Hepatocyte (in vitro differentiated cells): ENCODE data around the gene NEDD9. TPM values are rescaled to one million over a fixed set of nuclear protein-coding genes. Genes with fewer than 3 reads are reported as not detected.

Experiments
- DNase-seq: peaks from one replicate; pipeline ENCODE4 v3.0.0-alpha.2; 2016; ENCODE audit warnings: low spot score
- H2AFZ ChIP-seq: fragments of 200-600 bp; sonication (generic); 2 replicates; pipeline ENCODE4 v1.6.0; 2016; ENCODE audit warnings: antibody characterized with exemption, mild to moderate bottlenecking
- H3K27ac ChIP-seq: fragments of 200-600 bp; sonication (generic); 2 replicates; pipeline ENCODE4 v1.5.1; 2016; ENCODE audit warnings: mild to moderate bottlenecking
- H3K27me3 ChIP-seq: fragments of 200-600 bp; sonication (generic); 2 replicates; pipeline ENCODE4 v1.6.1; 2016
- H3K36me3 ChIP-seq: fragments of 200-600 bp; sonication (generic); replicated peaks from 2 replicates; pipeline ENCODE4 v1.5.1; 2016; ENCODE audit warnings: low read depth; ENCODE audit not compliant: insufficient read depth
- H3K4me1 ChIP-seq: fragments of 200-600 bp; sonication (generic); 2 replicates; pipeline ENCODE4 v1.5.1; 2016; ENCODE audit warnings: mild to moderate bottlenecking, moderate library complexity; ENCODE audit not compliant: insufficient read depth
- H3K4me2 ChIP-seq: fragments of 200-600 bp; sonication (generic); 2 replicates; pipeline ENCODE4 v1.6.0; 2016
- H3K4me3 ChIP-seq: fragments of 200-600 bp; sonication (generic); 2 replicates; pipeline ENCODE4 v1.5.1; 2016; ENCODE audit warnings: mild to moderate bottlenecking
- H3K79me2 ChIP-seq: fragments of 200-600 bp; sonication (generic); 2 replicates; pipeline ENCODE4 v1.6.0; 2017; ENCODE audit warnings: mild to moderate bottlenecking
- H3K9me2 ChIP-seq: fragments of 200-600 bp; sonication (generic); replicated peaks from 2 replicates; pipeline ENCODE4 v1.6.0; 2017; ENCODE audit warnings: mild to moderate bottlenecking; ENCODE audit not compliant: insufficient read depth
- H3K9me3 ChIP-seq: fragments of 200-600 bp; sonication (generic); 2 replicates; pipeline ENCODE4 v1.5.1; 2016; ENCODE audit warnings: low read depth, mild to moderate bottlenecking
- H4K20me1 ChIP-seq: fragments of 200-600 bp; sonication (generic); 2 replicates; pipeline ENCODE4 v1.6.0; 2016; ENCODE audit warnings: mild to moderate bottlenecking; ENCODE audit not compliant: insufficient read depth, poor library complexity, severe bottlenecking
- CTCF ChIP-seq: fragments of 200-600 bp; sonication (generic); IDR thresholded peaks from 2 replicates; pipeline ENCODE4 v1.5.1; 2016; ENCODE audit warnings: antibody characterized with exemption, mild to moderate bottlenecking; ENCODE audit not compliant: poor library complexity
- EZH2 ChIP-seq: fragments of 200-600 bp; sonication (generic); IDR thresholded peaks from 2 replicates; pipeline ENCODE4 v1.6.1; 2016; ENCODE audit warnings: antibody characterized with exemption, mild to moderate bottlenecking, borderline replicate concordance
- EZH2phosphoT487 ChIP-seq: fragments of 200-600 bp; sonication (generic); IDR thresholded peaks from one replicate; pipeline ENCODE4 v1.6.1; 2018; ENCODE audit warnings: antibody characterized with exemption, mild to moderate bottlenecking, low read depth, moderate library complexity; ENCODE audit not compliant: unreplicated experiment, severe bottlenecking
- WGBS: methylation state at CpG from one replicate; pipeline ENCODE4 v1.1.6; 2016; ENCODE audit warnings: low lambda C conversion rate; ENCODE audit errors: missing lambda C conversion rate; 5-methylcytosine and 5-hydroxymethylcytosine counted together
- polyA plus RNA-seq: library from polyadenylated mRNA; unstranded; fragments of >200 nt; fragmentation: Nextera tagmentation; extraction: Ambion mirVana; gene quantifications from 2 replicates; pipeline ENCODE4 v1.2.1, GENCODE V29; 2016
- total RNA-seq: library from RNA; depleted of rRNA; stranded (reverse); fragments of >200 nt; gene quantifications from 2 replicates; pipeline ENCODE4 v1.2.3, GENCODE V29; 2014

The NEDD9 gene
- total and polyA plus RNA-seq, 2 experiments from 2014 or later, result 55.1 to 59.3 TPM

GRCh38 chr6:11142296-11143027, 90.0 kb downstream of the NEDD9 start:
- H3K27ac ChIP-seq, result no peak overlapping the region
- WGBS, result 94% methylated on average over 8 of the region's 8 CpGs
- no peak overlapping the region for H3K4me3 ChIP-seq
- TF ChIP-seq CTCF, result no peak
- TF ChIP-seq EZH2, result no peak
- no peak for TF ChIP-seq EZH2phosphoT487
- no peaks in the 10 kb centered on the region for H3K9me2 ChIP-seq
- H4K20me1 ChIP-seq, result no peaks in the 10 kb centered on the region
- no peak overlapping the region for H2AFZ ChIP-seq
- H3K4me2 ChIP-seq, result no peak overlapping the region
- H3K9me3 ChIP-seq, result no peaks in the 10 kb centered on the region
- H3K4me1 ChIP-seq, result peaks cover 4% of the 10 kb centered on the region
- no peaks in the 10 kb centered on the region for H3K27me3 ChIP-seq
- no peaks in the 10 kb centered on the region for H3K79me2 ChIP-seq
- H3K36me3 ChIP-seq, result no peaks in the 10 kb centered on the region
- no peak for DNase-seq

GRCh38 chr6:11141295-11141694, 91.2 kb downstream of the NEDD9 start:
- H3K4me1 ChIP-seq, result peaks cover 4% of the 10 kb centered on the region
- H3K27ac ChIP-seq, result no peak overlapping the region
- no peaks in the 10 kb centered on the region for H3K36me3 ChIP-seq
- no peak overlapping the region for H2AFZ ChIP-seq
- no peaks in the 10 kb centered on the region for H3K79me2 ChIP-seq
- H3K4me2 ChIP-seq, result no peak overlapping the region
- H3K4me3 ChIP-seq, result no peak overlapping the region
- H3K9me2 ChIP-seq, result no peaks in the 10 kb centered on the region
- TF ChIP-seq EZH2phosphoT487, result no peak
- TF ChIP-seq CTCF, result no peak
- TF ChIP-seq EZH2, result no peak
- H3K27me3 ChIP-seq, result no peaks in the 10 kb centered on the region
- no peak for DNase-seq
- WGBS, result 94% methylated on average over 3 of the region's 3 CpGs
- no peaks in the 10 kb centered on the region for H4K20me1 ChIP-seq
- H3K9me3 ChIP-seq, result no peaks in the 10 kb centered on the region

GRCh38 chr6:11140056-11140455, 92.4 kb downstream of the NEDD9 start:
- H3K36me3 ChIP-seq, result no peaks in the 10 kb centered on the region
- no peak overlapping the region for H3K27ac ChIP-seq
- H4K20me1 ChIP-seq, result no peaks in the 10 kb centered on the region
- TF ChIP-seq CTCF (no peak), EZH2 (no peak), EZH2phosphoT487 (no peak)
- H3K4me3 ChIP-seq, result no peak overlapping the region
- DNase-seq, result no peak
- peaks cover 4% of the 10 kb centered on the region for H3K4me1 ChIP-seq
- no peaks in the 10 kb centered on the region for H3K9me3 ChIP-seq
- no peaks in the 10 kb centered on the region for H3K9me2 ChIP-seq
- no peaks in the 10 kb centered on the region for H3K27me3 ChIP-seq
- no peak overlapping the region for H2AFZ ChIP-seq
- 75% methylated on average over 3 of the region's 3 CpGs for WGBS
- no peaks in the 10 kb centered on the region for H3K79me2 ChIP-seq
- no peak overlapping the region for H3K4me2 ChIP-seq
